Head of caudate nucleus (tissue), 42 donors: ENCODE measurements around the gene GIGYF2.
"Not testable (repeated sequence)": the region's sequence is repeated elsewhere in the genome, so short reads cannot be mapped to it uniquely, and the experiment has no call there.

Source experiments
- DNase-seq, 42 donors: peaks; one replicate each; pipeline versions ENCODE4 v3.0.0 to v3.0.0-alpha.2; 2020 to 2021; ENCODE audit warnings: mixed read lengths in 7 of 42
- intact Hi-C: fragments of 100-400 bp; cut with DNase I; formaldehyde crosslinking; loops from one replicate; pipeline ENCODE4 v1.15.0; 2022

Gene GIGYF2

DNA sequence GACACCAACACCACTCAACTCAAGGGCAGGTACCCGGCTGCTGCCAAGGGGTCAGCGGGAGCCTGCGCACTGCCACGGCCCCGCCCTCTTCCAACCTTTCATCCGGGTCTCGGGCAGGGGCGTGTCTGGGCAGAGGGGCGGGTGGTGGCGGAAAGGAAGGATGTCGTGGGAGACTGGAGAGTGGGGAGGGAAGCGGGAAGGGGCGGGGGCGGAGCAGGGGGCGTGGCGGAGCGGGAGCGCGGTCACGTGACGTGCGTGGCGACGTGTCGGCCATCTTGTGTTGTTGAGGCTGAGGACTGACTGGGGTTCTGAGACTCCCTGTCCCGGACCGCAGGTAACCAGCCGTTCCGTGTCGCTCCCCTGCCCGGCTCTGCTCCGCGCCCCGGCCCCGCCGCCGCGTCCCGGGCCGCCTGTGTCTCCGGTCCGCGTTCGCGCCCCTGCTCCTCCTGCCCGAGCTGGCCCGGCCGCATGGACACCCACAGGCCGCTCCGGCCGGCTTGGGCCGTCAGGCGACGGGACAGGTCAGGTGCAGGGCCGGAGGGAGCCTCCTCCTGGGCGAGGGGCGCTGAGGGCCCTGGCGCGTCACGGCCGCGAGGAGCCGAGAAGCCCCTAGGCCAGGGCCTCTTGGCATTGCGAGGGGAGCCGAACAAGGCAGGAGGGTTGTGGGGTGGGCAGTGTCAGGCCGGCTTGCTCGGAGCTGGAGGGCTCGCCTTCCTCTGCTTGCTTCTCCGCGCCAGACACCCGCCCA is at the start of gene GIGYF2:
Gene GIGYF2 (plus strand): TSS at position 273 of the 748 bp plus-strand sequence. CDS start 37,867 bp downstream, outside the sequence.
- intact Hi-C loops, result loop anchor here (2.0 to 10.0 kb wide), 2 partner anchors 62 to 90 kb away; partner anchors contain the start of gene EFHD1
- peak; percentile 89 to 99 (median 97) for DNase-seq

GRCh38 chr2:232649033-232649432 is 48.1 kb upstream of the GIGYF2 start:
- no peak for DNase-seq
- intact Hi-C loops, result no loop called here

DNA sequence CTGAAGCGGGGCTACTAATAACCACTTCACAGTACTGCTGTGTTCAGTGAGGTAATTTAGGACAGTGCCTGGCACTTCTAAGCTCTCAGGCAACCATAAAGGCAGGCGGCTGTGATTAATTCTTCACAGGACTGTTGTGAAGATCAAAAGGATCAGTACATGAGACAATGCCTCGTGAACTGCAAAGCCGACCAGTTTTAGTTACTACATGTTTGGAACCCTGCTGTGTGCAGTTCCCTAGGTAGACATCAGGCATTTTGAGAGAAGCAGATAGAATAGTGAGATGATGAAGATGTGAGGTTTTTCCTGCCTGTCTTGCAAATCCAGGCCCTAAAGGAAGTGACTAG is 44.7 kb upstream of the GIGYF2 start:
- intact Hi-C loops, result no loop called here
- DNase-seq, result no peak

GRCh38 chr2:232653441-232653840 is 43.7 kb upstream of the GIGYF2 start:
- intact Hi-C loops, result no loop called here
- DNase-seq, result peak in 7 of 42 donors; percentile 23 to 54 (median 42)

DNA sequence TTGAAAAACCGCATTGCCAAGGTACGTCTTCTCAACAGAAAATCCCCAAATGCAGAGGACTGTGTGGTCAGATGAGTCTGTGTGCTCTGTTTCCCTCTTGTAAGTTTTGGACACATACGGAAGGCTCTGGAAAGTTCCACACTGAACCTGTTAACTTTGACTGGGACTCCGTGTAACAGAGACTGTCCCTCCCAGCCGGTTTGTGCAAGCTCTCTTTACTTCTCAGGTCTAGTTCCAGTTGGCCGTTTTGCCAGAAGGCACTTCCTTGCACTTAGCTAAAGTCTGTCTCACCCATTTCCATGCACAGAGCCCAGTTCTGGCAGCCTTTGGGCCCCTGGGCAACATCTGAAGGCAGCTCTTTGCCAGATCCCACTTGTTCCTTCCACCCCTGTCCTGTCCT is 41.7 kb upstream of the GIGYF2 start:
- intact Hi-C loops, result no loop called here
- DNase-seq, result peak in 8 of 42 donors; percentile 13 to 48 (median 42)

GRCh38 chr2:232658217-232658785 is 38.8 kb upstream of the GIGYF2 start:
- intact Hi-C loops, result no loop called here
- no peak for DNase-seq

DNA sequence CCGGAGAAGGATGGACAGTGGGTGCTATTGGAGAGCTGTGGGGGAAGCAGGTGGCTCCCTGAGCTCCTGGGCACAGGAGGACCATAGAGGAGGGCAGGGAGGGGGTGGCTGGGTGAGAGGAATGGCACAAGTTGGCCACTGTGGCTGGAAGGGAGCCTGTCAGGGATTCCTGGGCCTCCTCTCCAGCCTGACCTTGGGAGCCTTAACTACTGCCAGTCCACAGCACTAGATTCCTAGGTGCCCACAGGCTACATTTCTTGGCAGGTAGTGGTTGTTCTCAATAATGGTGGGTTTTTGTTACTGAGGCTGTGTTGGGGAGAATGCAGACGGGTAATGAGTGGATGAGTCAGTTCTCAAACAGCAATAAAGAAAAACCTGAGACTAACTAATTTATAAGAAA is 37.8 kb upstream of the GIGYF2 start:
- intact Hi-C loops, result no loop called here

DNA sequence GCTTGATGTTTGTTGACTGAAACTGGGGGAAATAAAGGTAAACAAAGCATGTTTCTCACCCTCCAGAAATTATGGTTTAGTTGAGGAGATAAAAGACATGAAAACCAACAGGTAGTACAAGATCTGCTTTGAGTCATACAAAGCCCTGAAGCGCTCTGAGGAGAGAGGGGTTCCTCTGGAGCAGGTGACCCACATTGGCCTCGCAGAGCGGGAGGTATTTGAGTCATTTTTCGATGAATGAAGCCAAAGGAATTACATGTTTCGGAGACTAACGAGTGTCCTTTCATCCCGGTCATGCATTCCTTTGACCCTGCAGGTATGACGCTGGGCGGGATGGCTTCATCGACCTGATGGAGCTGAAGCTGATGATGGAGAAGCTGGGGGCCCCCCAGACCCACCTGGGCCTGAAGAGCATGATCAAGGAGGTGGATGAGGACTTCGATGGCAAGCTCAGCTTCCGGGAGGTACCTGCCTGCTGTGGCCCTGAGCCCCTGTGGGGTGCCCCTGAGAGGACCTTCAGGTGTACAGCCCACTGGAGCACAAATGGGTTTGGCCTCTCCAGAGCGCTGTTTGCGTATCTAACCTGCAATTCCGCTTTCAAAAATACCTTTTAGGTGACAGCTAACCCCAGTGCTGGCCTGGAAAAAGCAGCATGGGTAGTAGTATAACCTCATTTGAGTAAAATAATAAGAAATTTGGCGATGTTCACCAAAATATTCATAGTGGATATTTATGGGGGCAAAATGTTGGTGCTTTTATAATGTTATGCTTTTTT is 34.5 kb upstream of the GIGYF2 start:
- intact Hi-C loops, result loop anchor here (10.0 kb wide), 1 partner anchor 58 kb away; no protein-coding TSS in a partner anchor
- DNase-seq, result no peak

More for the DNA sequence above, 37.8 kb upstream of the GIGYF2 start:
- no peak for DNase-seq

GRCh38 chr2:232666051-232666805 is 30.9 kb upstream of the GIGYF2 start:
- peak in 1 of 42 donors; percentile 11 for DNase-seq

GRCh38 chr2:232667989-232668583 is 29.0 kb upstream of the GIGYF2 start:
- intact Hi-C loops, result loop anchor here (10.0 kb wide), 1 partner anchor 63 kb away; no protein-coding TSS in a partner anchor

More at GRCh38 chr2:232666051-232666805, 30.9 kb upstream of the GIGYF2 start:
- intact Hi-C loops, result loop anchor here (10.0 kb wide), 1 partner anchor 61 kb away; no protein-coding TSS in a partner anchor

GRCh38 chr2:232668805-232669444 is 28.2 kb upstream of the GIGYF2 start:
- intact Hi-C loops, result loop anchor here (10.0 kb wide), 1 partner anchor 64 kb away; no protein-coding TSS in a partner anchor
- DNase-seq, result peak in 33 of 42 donors; percentile 14 to 80 (median 47)

More at GRCh38 chr2:232667989-232668583, 29.0 kb upstream of the GIGYF2 start:
- DNase-seq, result peak in 25 of 42 donors; percentile 27 to 84 (median 56)

DNA sequence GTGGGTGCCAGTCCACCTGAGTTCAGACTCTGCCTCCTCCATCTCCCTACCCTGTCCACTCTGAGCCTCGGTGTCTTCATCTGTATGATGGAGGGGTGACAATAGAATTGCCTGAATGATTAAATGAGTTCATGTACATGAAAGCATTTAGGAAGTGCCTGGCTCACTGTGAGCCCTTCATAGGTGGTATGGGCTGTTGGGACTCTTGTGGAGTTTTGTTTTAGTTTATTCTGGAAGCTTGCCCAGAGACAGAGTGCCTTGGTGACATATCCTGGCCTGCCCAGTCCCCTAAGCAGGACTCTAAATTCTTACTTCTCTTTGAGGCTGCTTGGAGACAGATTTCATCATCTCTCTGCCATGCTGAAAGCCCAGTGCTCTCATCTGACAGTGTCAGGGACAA is 24.5 kb upstream of the GIGYF2 start:
- DNase-seq, result peak in 2 of 42 donors; percentile 6 to 16
- intact Hi-C loops, result no loop called here

DNA sequence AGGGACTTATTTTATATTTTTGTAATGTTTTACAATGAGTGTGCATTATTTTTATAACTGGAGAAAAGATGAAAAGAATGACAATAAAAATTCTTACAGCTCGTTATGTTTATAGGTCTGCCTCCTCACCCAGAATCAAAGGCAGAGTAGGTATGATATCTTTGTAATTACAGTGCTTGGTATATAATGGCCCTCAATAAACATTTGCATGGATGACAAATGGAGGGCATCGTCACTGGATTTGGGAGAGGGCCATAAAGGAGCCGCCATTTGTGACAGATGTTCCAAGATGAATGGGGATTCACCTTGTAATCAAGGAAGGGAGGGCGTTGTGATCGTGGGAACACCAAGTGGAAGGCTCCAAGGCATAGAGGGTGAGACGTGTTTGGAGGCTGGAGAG is 22.6 kb upstream of the GIGYF2 start:
- DNase-seq, result no peak
- intact Hi-C loops, result no loop called here

- intact Hi-C loops, result no loop called here
- DNase-seq, result no peak
Measured at GRCh38 chr2:232675381-232675780, 21.8 kb upstream of the GIGYF2 start.

GRCh38 chr2:232680006-232680405 is 17.1 kb upstream of the GIGYF2 start:
- peak in 2 of 42 donors; percentile 5 to 15 for DNase-seq
- intact Hi-C loops, result no loop called here

- DNase-seq, result peak in 2 of 42 donors; percentile 31 to 37
- intact Hi-C loops, result no loop called here
Measured at GRCh38 chr2:232681527-232681926, 15.6 kb upstream of the GIGYF2 start.

DNA sequence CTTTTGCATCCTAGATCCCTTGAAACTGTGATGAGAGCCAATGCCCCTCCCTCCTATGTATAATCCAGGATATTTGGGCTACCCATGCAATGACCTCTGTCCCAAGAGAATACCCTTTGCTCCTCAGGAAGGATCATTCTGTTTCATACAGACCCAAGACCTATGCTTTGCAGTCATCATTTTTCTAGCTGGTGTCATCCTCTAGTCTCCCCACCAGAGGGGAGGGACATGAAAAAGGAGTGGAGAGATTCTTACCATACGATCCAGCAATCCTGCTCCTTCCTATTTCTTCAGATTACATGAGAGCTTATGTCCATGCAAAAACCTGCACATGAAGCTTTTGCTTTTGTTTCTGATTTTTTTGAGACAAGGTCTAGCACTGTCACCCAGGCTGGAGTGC is 13.8 kb upstream of the GIGYF2 start:
- intact Hi-C loops, result no loop called here
- DNase-seq, result no peak

DNA sequence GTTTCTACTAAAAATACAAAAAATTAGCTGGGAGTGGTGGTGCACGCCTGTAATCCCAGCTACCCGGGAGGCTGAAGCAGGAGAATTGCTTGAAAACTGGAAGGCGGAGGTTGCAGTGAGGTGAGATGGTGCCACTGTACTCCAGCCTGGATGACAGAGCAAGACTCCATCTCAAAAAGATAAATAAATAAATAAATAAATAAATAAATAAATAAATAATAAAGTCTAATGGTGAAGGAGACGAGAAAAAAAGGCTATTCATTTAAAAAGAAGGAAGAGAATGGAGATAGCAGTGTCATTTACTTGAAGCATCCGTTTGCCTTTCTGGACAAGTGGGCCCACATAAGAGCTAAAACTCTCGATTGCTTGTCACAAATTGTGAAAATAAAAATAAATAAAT is 11.7 kb upstream of the GIGYF2 start:
- DNase-seq, intact Hi-C loops: not testable (repeated sequence)
